Right atrium auricular region (tissue), 2 donors: ENCODE results near the gene SPG21. TPM values are rescaled to one million over a fixed set of nuclear protein-coding genes. Genes with fewer than 3 reads are reported as not detected.

Experiments
- DNase-seq: peaks from one replicate; pipeline ENCODE4 v3.0.0-alpha.2; 2019; ENCODE audit warnings: low spot score
- H3K27ac ChIP-seq, 2 donors: fragments of 200-600 bp; sonication (generic); 1 replicate in 1 of 2; 2 replicates in 1 of 2; pipeline ENCODE4 v1.5.1; 2016 to 2019
- H3K27me3 ChIP-seq, 2 donors: fragments of 200-600 bp; sonication (generic); one replicate each; pipeline versions ENCODE4 v1.5.1 to v1.6.0; 2017 to 2019
- H3K36me3 ChIP-seq: fragments of 200-600 bp; sonication (generic); one replicate; pipeline ENCODE4 v1.5.1; 2016
- H3K4me1 ChIP-seq, 2 donors: fragments of 200-600 bp; sonication (generic); one replicate each; pipeline versions ENCODE4 v1.5.1 to v1.6.0; 2017 to 2019
- H3K4me3 ChIP-seq, 2 donors: fragments of 200-600 bp; sonication (generic); 1 replicate in 1 of 2; 2 replicates in 1 of 2; pipeline ENCODE4 v1.5.1; 2017 to 2019; ENCODE audit warnings: mild to moderate bottlenecking in 1 of 2, moderate library complexity in 1 of 2
- H3K9me3 ChIP-seq, 2 donors: fragments of 200-600 bp; sonication (generic); one replicate each; pipeline ENCODE4 v1.5.1; 2019
- CTCF ChIP-seq, 2 donors: fragments of 200-600 bp; sonication (generic); IDR thresholded peaks; one replicate each; pipeline ENCODE4 v1.5.1; 2019; ENCODE audit warnings: antibody characterized with exemption in 2 of 2
- total RNA-seq, 2 donors: library from RNA; depleted of rRNA; stranded (reverse); fragments of >200 nt; gene quantifications; one replicate each; pipeline ENCODE4 v1.1.0, GENCODE V29; 2016

Gene SPG21
- total RNA-seq, 2 donors from 2014 or later, result 48.8 to 52.8 TPM

GRCh38 chr15:65006876-65007275 lies 17.2 kb upstream of the SPG21 start:
- DNase-seq, result no peak
- no peaks in the 10 kb centered on the region for H3K27me3 ChIP-seq
- H3K4me3 ChIP-seq, result no peak overlapping the region
- no peaks in the 10 kb centered on the region for H3K9me3 ChIP-seq
- H3K36me3 ChIP-seq, result peaks cover 21% of the 10 kb centered on the region
- TF ChIP-seq CTCF (IDR thresholded peaks at IDR 0.05), result no peak
- no peak overlapping the region for H3K27ac ChIP-seq
- H3K4me1 ChIP-seq, result no peaks in the 10 kb centered on the region

- DNase-seq, result no peak
- no peak for TF ChIP-seq CTCF (IDR thresholded peaks at IDR 0.05)
- H3K4me1 ChIP-seq, result no peaks in the 10 kb centered on the region
- H3K27ac ChIP-seq, result no peak overlapping the region
- H3K9me3 ChIP-seq, result no peaks in the 10 kb centered on the region
- no peak overlapping the region for H3K4me3 ChIP-seq
- peaks cover 11% of the 10 kb centered on the region for H3K36me3 ChIP-seq
- no peaks in the 10 kb centered on the region for H3K27me3 ChIP-seq
Measured at GRCh38 chr15:65004993-65005392, 15.3 kb upstream of the SPG21 start.

- DNase-seq, result no peak
- no peak for TF ChIP-seq CTCF (IDR thresholded peaks at IDR 0.05)
- Histone ChIP-seq H3K4me1 (no peaks in the 10 kb centered on the region), H3K9me3 (no peaks in the 10 kb centered on the region), H3K36me3 (no peaks in the 10 kb centered on the region), H3K27me3 (no peaks in the 10 kb centered on the region), H3K4me3 (no peak overlapping the region), H3K27ac (no peak overlapping the region)
Measured at GRCh38 chr15:64997745-64998375, 8.1 kb upstream of the SPG21 start.

- Histone ChIP-seq H3K27ac (no peak overlapping the region), H3K9me3 (no peaks in the 10 kb centered on the region), H3K27me3 (no peaks in the 10 kb centered on the region), H3K4me1 (no peaks in the 10 kb centered on the region), H3K4me3 (no peak overlapping the region), H3K36me3 (no peaks in the 10 kb centered on the region)
- no peak for DNase-seq
- TF ChIP-seq CTCF (IDR thresholded peaks at IDR 0.05), result no peak
Measured at GRCh38 chr15:64997066-64997465, 7.4 kb upstream of the SPG21 start.

- H3K4me1 ChIP-seq, result peaks cover 0 to 9% of the 10 kb centered on the region in 2 donors
- no peak overlapping the region for H3K4me3 ChIP-seq
- no peaks in the 10 kb centered on the region for H3K36me3 ChIP-seq
- no peaks in the 10 kb centered on the region for H3K9me3 ChIP-seq
- no peaks in the 10 kb centered on the region for H3K27me3 ChIP-seq
- H3K27ac ChIP-seq, result no peak overlapping the region
- no peak for TF ChIP-seq CTCF (IDR thresholded peaks at IDR 0.05)
- no peak for DNase-seq
Measured at GRCh38 chr15:64993290-64993689, 3.6 kb upstream of the SPG21 start.

- peaks cover 0 to 20% of the 10 kb centered on the region in 2 donors for H3K4me1 ChIP-seq
- no peaks in the 10 kb centered on the region for H3K9me3 ChIP-seq
- no peak for TF ChIP-seq CTCF (IDR thresholded peaks at IDR 0.05)
- no peaks in the 10 kb centered on the region for H3K36me3 ChIP-seq
- H3K27me3 ChIP-seq, result no peaks in the 10 kb centered on the region
- H3K4me3 ChIP-seq, result no peak overlapping the region
- H3K27ac ChIP-seq, result no peak overlapping the region
- no peak for DNase-seq
Measured at GRCh38 chr15:64991536-64992135, 1.9 kb upstream of the SPG21 start.
